Endothelial cell of umbilical vein (primary cell): Measurements from ENCODE around the gene AHI1. TPM values are rescaled to one million over a fixed set of nuclear protein-coding genes. Genes with fewer than 3 reads are reported as not detected.

Source experiments
- BruUV-seq: library from RNA; stranded (reverse); fragments of 400-500 nt; replicated peaks from 2 replicates; lab custom pipeline; 2021; lab: Mats Ljungman, UMichigan
- CTCF ChIA-PET: fragments of 300-600, 350-600 bp; sonication (Branson Sonifier 250); formaldehyde crosslinking; loops from one replicate; lab custom pipeline; 2021; ENCODE audit warnings: antibody characterized with exemption, inconsistent platforms; lab: Charles Lee
- POLR2A ChIA-PET: fragments of 300-600, 350-600 bp; sonication (Branson Sonifier 250); formaldehyde crosslinking; loops from one replicate; lab custom pipeline; 2021; ENCODE audit warnings: antibody characterized with exemption, inconsistent platforms; lab: Charles Lee
- DNase-seq: peaks from one replicate; pipeline ENCODE4 v3.0.0-alpha.2; 2011; ENCODE audit warnings: low read depth, low spot score
- FAIRE-seq: peaks from 2 replicates; lab custom pipeline; 2011; peaks lifted over from hg19 to GRCh38; lab: Jason Lieb, UNC
- H2AFZ ChIP-seq: 2 replicates; pipeline ENCODE4 v1.6.0; 2012; ENCODE audit warnings: low read depth, low read length, control low read depth, inconsistent platforms
- H3K27ac ChIP-seq: 2 replicates; pipeline ENCODE4 v1.5.1; 2011; ENCODE audit warnings: low read depth, mild to moderate bottlenecking, control low read depth, low read length, moderate library complexity; ENCODE audit not compliant: insufficient read depth
- H3K27me3 ChIP-seq, 2 experiments: 2 replicates each; pipeline versions ENCODE4 v1.6.0 to v1.6.1; 2011; ENCODE audit warnings: low read length in 2 of 2, mixed read lengths in 1 of 2; ENCODE audit not compliant: control insufficient read depth in 2 of 2, insufficient read depth in 2 of 2
- H3K36me3 ChIP-seq, 2 experiments: 2 replicates in 1 of 2; 3 replicates in 1 of 2; pipeline ENCODE4 v1.5.1; 2011; ENCODE audit warnings: low read length in 2 of 2, mild to moderate bottlenecking in 1 of 2, moderate library complexity in 1 of 2; ENCODE audit not compliant: control insufficient read depth in 2 of 2, insufficient read depth in 2 of 2; ENCODE audit errors: extremely low read depth in 1 of 2
- H3K4me1 ChIP-seq: 3 replicates; pipeline ENCODE4 v1.5.1; 2011; ENCODE audit warnings: mild to moderate bottlenecking, low read length; ENCODE audit not compliant: control insufficient read depth, insufficient read depth; ENCODE audit errors: extremely low read depth
- H3K4me2 ChIP-seq: 2 replicates; pipeline ENCODE4 v1.6.1; 2011; ENCODE audit warnings: low read length, control low read depth, mixed read lengths; ENCODE audit not compliant: insufficient read depth
- H3K4me3 ChIP-seq, 3 experiments: fragments of 200-600 bp in 1 of 3; sonication (generic), shearing (Covaris generic) in 1 of 3; replicated peaks in 1 of 3; 2 replicates each; pipeline ENCODE4 v1.5.1; 2011 to 2016; ENCODE audit warnings: control low read depth in 3 of 3, low read length in 3 of 3, mild to moderate bottlenecking in 2 of 3, inconsistent platforms in 1 of 3, low read depth in 1 of 3, moderate library complexity in 1 of 3; ENCODE audit not compliant: insufficient read depth in 1 of 3
- H3K79me2 ChIP-seq: 2 replicates; pipeline ENCODE4 v1.6.0; 2012; ENCODE audit warnings: low read length, inconsistent platforms; ENCODE audit not compliant: control insufficient read depth, insufficient read depth
- H3K9ac ChIP-seq: replicated peaks from 2 replicates; pipeline ENCODE3; 2011; ENCODE audit warnings: low read length, control low read depth; ENCODE audit not compliant: insufficient read depth; ENCODE audit errors: extremely low read depth
- H3K9me1 ChIP-seq: replicated peaks from 3 replicates; pipeline ENCODE4 v1.6.0; 2011; ENCODE audit warnings: mild to moderate bottlenecking, low read length; ENCODE audit not compliant: control insufficient read depth, insufficient read depth; ENCODE audit errors: extremely low read depth
- H3K9me3 ChIP-seq: replicated peaks from 2 replicates; pipeline ENCODE4 v1.5.1; 2012; ENCODE audit warnings: low read length, inconsistent platforms; ENCODE audit not compliant: control insufficient read depth, insufficient read depth
- H4K20me1 ChIP-seq: replicated peaks from 2 replicates; pipeline ENCODE3; 2011; ENCODE audit warnings: mild to moderate bottlenecking, low read length; ENCODE audit not compliant: control insufficient read depth, insufficient read depth; ENCODE audit errors: extremely low read depth
- EZH2 ChIP-seq: IDR thresholded peaks from 2 replicates; pipeline ENCODE4 v1.6.1; 2012; ENCODE audit warnings: borderline replicate concordance, low read depth, mild to moderate bottlenecking, moderate library complexity, low read length, inconsistent platforms; ENCODE audit not compliant: severe bottlenecking
- FOS ChIP-seq: IDR thresholded peaks from 2 replicates; pipeline ENCODE4 v1.6.1; 2011; ENCODE audit warnings: mild to moderate bottlenecking, low read length, moderate library complexity, borderline replicate concordance; ENCODE audit not compliant: insufficient read depth
- GATA2 ChIP-seq: IDR thresholded peaks from 2 replicates; pipeline ENCODE4 v1.7.0; 2011; ENCODE audit warnings: low read depth, mild to moderate bottlenecking, moderate library complexity, mixed read lengths, low read length; ENCODE audit not compliant: insufficient read length, insufficient read depth
- JUN ChIP-seq: IDR thresholded peaks from 2 replicates; pipeline ENCODE4 v1.6.1; 2011; ENCODE audit warnings: borderline replicate concordance, low read depth; ENCODE audit not compliant: insufficient read length, insufficient read depth
- MYC ChIP-seq: IDR thresholded peaks from one replicate; pipeline ENCODE4 v1.6.1; 2011; ENCODE audit warnings: mild to moderate bottlenecking, low read depth, low read length
- POLR2A ChIP-seq: IDR thresholded peaks from 2 replicates; pipeline ENCODE4 v1.6.1; 2012; ENCODE audit warnings: low read depth, mild to moderate bottlenecking, control low read depth, low read length
- POLR2AphosphoS5 ChIP-seq: IDR thresholded peaks from 2 replicates; pipeline ENCODE4 v1.6.1; 2012; ENCODE audit warnings: low read depth, mild to moderate bottlenecking, control low read depth, low read length, moderate library complexity; ENCODE audit not compliant: insufficient read depth
- dilution Hi-C: fragments of 300-500 bp; cut with MboI; formaldehyde crosslinking; loops from one replicate; pipeline ENCODE4 v1.15.0; 2019; ENCODE audit warnings: low sequenced_read_pairs; ENCODE audit not compliant: extremely low pct_ligation_motif_present
- intact Hi-C: fragments of 100-400 bp; cut with micrococcal nuclease; formaldehyde crosslinking; loops from one replicate; pipeline ENCODE4 v1.10.0; 2022
- polyA plus RNA-seq, 4 experiments: library from polyadenylated mRNA; depleted of rRNA in 3 of 4; stranded (reverse) in 3 of 4; unstranded in 1 of 4; fragments of >200 nt; gene quantifications; 2 replicates each; pipeline versions ENCODE4 v1.2.1 to v1.2.3, GENCODE V29; 2011 to 2012; ENCODE audit warnings: missing spikeins in 1 of 4
- total RNA-seq: library from RNA; stranded (reverse); gene quantifications from 2 replicates; pipeline ENCODE4 v1.2.3, GENCODE V29; 2021
- TF ChIP-seq, protein P1 (sequence below), 2 donors: IDR thresholded peaks; 1 replicate in 1 of 2; 2 replicates in 1 of 2; pipeline ENCODE4 v1.5.1; 2011; ENCODE audit warnings: low read length in 2 of 2, mild to moderate bottlenecking in 2 of 2, moderate library complexity in 2 of 2, control low read depth in 1 of 2, inconsistent platforms in 1 of 2, low read depth in 1 of 2; ENCODE audit not compliant: insufficient read depth in 1 of 2; ENCODE audit errors: extremely low read depth in 1 of 2
- TF ChIP-seq, protein P2 (sequence below): IDR thresholded peaks from 2 replicates; pipeline ENCODE4 v1.6.1; 2011; ENCODE audit not compliant: insufficient read depth, insufficient read length

The AHI1 gene
- total and polyA plus RNA-seq, 2 donors (not counting 3 experiments of a cell fraction or from before 2014, with no cell fraction given) = 5.1 to 20.7 TPM

DNA sequence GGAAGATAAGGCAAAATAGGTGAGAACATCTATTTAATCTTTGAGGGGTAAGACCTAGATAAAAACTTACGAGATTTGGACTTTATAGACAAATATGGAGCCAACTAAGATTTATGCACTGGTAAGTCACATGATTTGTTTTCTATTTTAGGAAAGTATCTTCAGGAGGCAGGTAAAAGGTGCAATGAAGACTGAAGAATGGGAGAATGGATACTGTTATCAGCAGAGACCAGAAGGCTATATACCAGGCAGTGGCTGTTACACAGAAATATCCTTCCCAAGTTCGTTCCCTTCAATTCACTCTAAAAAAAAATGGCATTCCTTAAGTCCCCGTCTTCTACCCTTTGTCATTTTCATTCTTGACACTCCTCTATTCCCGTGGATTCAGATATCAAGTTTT, 192.7 kb downstream of the AHI1 start:
- Histone ChIP-seq H3K9me1 (no peaks in the 10 kb centered on the region), H3K79me2 (no peaks in the 10 kb centered on the region), H4K20me1 (no peaks in the 10 kb centered on the region), H3K4me2 (no peak overlapping the region), H3K36me3 (no peaks in the 10 kb centered on the region), H3K27me3 (no peaks in the 10 kb centered on the region), H3K9ac (no peak overlapping the region), H3K9me3 (no peaks in the 10 kb centered on the region), H3K27ac (no peak overlapping the region), H3K4me1 (no peaks in the 10 kb centered on the region), H3K4me3 (no peak overlapping the region), H2AFZ (no peak overlapping the region)
- no peak for TF ChIP-seq MYC
- no peak for TF ChIP-seq POLR2A
- no peak for TF ChIP-seq FOS
- no peak for TF ChIP-seq EZH2
- no peak for TF ChIP-seq JUN
- TF ChIP-seq, protein P1, sequence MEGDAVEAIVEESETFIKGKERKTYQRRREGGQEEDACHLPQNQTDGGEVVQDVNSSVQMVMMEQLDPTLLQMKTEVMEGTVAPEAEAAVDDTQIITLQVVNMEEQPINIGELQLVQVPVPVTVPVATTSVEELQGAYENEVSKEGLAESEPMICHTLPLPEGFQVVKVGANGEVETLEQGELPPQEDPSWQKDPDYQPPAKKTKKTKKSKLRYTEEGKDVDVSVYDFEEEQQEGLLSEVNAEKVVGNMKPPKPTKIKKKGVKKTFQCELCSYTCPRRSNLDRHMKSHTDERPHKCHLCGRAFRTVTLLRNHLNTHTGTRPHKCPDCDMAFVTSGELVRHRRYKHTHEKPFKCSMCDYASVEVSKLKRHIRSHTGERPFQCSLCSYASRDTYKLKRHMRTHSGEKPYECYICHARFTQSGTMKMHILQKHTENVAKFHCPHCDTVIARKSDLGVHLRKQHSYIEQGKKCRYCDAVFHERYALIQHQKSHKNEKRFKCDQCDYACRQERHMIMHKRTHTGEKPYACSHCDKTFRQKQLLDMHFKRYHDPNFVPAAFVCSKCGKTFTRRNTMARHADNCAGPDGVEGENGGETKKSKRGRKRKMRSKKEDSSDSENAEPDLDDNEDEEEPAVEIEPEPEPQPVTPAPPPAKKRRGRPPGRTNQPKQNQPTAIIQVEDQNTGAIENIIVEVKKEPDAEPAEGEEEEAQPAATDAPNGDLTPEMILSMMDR (IDR thresholded peaks at IDR 0.05; ENCODE audit: extremely low read depth in 1 of 2, insufficient read depth in 1 of 2, low read depth in 1 of 2, low read length in 2 of 2) = no peak
- intact Hi-C loops (loop anchor here (1.0 kb wide), 1 partner anchor 40 kb away; no protein-coding TSS in a partner anchor), dilution Hi-C loops (no loop called here)
- BruUV-seq = no TSS peak
- FAIRE-seq (no peak), DNase-seq (no peak)
- POLR2A ChIA-PET = no interaction called here
- CTCF ChIA-PET = no interaction called here

DNA sequence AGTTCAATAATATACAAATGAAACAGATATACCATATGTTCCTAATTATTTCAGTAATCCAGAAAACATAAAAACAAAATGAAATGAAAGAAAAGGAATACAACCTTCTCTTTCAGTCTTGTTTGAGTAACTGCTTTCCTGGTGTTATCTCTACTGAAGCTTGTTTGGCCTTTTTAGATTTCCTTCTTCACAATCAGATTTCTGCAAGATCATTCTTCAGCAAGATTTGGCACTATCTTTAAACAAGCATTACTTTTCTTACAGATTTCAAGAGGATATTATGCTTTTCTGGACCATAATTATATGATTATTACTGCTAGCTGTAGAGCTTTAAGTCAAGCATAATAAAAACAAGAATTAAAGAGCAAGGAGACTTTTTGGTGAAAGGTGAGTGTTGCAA, 196.2 kb downstream of the AHI1 start:
- no peaks in the 10 kb centered on the region for H4K20me1 ChIP-seq
- H3K27me3 ChIP-seq = no peaks in the 10 kb centered on the region
- no TSS peak for BruUV-seq
- no peak overlapping the region for H2AFZ ChIP-seq
- POLR2A ChIA-PET = no interaction called here
- H3K36me3 ChIP-seq = no peaks in the 10 kb centered on the region
- H3K9me1 ChIP-seq = no peaks in the 10 kb centered on the region
- H3K27ac ChIP-seq = no peak overlapping the region
- no peak overlapping the region for H3K4me2 ChIP-seq
- H3K9ac ChIP-seq = no peak overlapping the region
- H3K9me3 ChIP-seq = no peaks in the 10 kb centered on the region
- DNase-seq = no peak
- CTCF ChIA-PET = interaction anchor here (1.0 kb wide), 2 partner anchors 21 to 62 kb away, joined by 3 to 4 read pairs; no protein-coding TSS in a partner anchor
- H3K79me2 ChIP-seq = no peaks in the 10 kb centered on the region
- H3K4me1 ChIP-seq = no peaks in the 10 kb centered on the region
- dilution Hi-C loops = no loop called here
- no peak for FAIRE-seq
- no peak overlapping the region for H3K4me3 ChIP-seq
- no peak for TF ChIP-seq FOS
- TF ChIP-seq, protein P1 (IDR thresholded peaks at IDR 0.05; ENCODE audit: extremely low read depth in 1 of 2, insufficient read depth in 1 of 2, low read depth in 1 of 2, low read length in 2 of 2) = no peak
- TF ChIP-seq, protein P2, sequence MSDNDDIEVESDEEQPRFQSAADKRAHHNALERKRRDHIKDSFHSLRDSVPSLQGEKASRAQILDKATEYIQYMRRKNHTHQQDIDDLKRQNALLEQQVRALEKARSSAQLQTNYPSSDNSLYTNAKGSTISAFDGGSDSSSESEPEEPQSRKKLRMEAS = no peak
- TF ChIP-seq GATA2 = no peak
- TF ChIP-seq MYC = no peak
- TF ChIP-seq EZH2 = no peak
- TF ChIP-seq POLR2AphosphoS5 = no peak
- TF ChIP-seq JUN = no peak
- TF ChIP-seq POLR2A = no peak
- intact Hi-C loops = no loop called here
